ENCODE results near the gene MAP4K1.

DNA sequence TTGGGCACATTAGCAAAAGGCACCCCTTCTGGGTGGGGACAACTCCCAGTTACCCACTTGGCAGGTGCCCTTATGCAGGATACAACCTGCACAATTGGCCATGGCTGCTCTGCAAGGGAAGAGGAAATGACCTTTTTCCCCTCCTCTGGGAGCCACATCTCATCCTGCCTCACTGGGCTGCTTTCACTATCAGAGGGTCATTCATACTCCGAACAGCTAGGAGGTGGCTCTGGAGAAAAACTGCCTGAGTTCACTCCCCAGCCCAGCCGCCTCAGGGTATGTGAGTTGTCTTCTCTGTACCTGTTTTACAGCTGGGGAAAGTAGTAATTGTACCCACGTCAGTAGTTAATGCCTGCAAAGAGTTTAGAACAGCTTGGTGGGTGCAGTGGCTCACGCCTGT is 22.6 kb upstream of the MAP4K1 start:
- TF ChIP-seq CTCF (IDR thresholded peaks at IDR 0.05) = no peak
- TF ChIP-seq POLR2A (IDR thresholded peaks at IDR 0.05) = no peak
